ENCODE measurements around the gene MTMR8. TPM values are rescaled to one million over a fixed set of nuclear protein-coding genes. Genes with fewer than 3 reads are reported as not detected.

The MTMR8 gene
- total and polyA plus RNA-seq, 2 donors (not counting 3 experiments of a cell fraction or from before 2014, with no cell fraction given): 0.23 to 0.75 TPM

- Histone ChIP-seq H2AFZ (ENCODE audit: low read depth, low read length) (no peak overlapping the region), H3K27ac (ENCODE audit: insufficient read depth, low read depth, low read length) (no peak overlapping the region), H3K27me3 (ENCODE audit: control insufficient read depth in 2 of 2, insufficient read depth in 2 of 2, low read length in 2 of 2) (no peaks in the 10 kb centered on the region), H3K4me1 (ENCODE audit: control insufficient read depth, extremely low read depth, insufficient read depth, low read length) (no peaks in the 10 kb centered on the region), H3K9ac (replicated peaks; ENCODE audit: extremely low read depth, insufficient read depth, low read length) (no peak overlapping the region), H3K79me2 (ENCODE audit: control insufficient read depth, insufficient read depth, low read length) (no peaks in the 10 kb centered on the region), H3K4me3 (replicated peaks in 1 of 3; ENCODE audit: insufficient read depth in 1 of 3, low read depth in 1 of 3, low read length in 3 of 3) (no peak overlapping the region), H3K9me3 (replicated peaks; ENCODE audit: control insufficient read depth, insufficient read depth, low read length) (no peaks in the 10 kb centered on the region), H3K9me1 (replicated peaks; ENCODE audit: control insufficient read depth, extremely low read depth, insufficient read depth, low read length) (no peaks in the 10 kb centered on the region), H3K36me3 (ENCODE audit: control insufficient read depth in 2 of 2, extremely low read depth in 1 of 2, insufficient read depth in 2 of 2, low read length in 2 of 2) (no peaks in the 10 kb centered on the region), H4K20me1 (replicated peaks; ENCODE audit: control insufficient read depth, extremely low read depth, insufficient read depth, low read length) (no peaks in the 10 kb centered on the region), H3K4me2 (ENCODE audit: insufficient read depth, low read length) (no peak overlapping the region)
- BruUV-seq (replicated peaks): no TSS peak
- FAIRE-seq (no peak), DNase-seq (ENCODE audit: low read depth, low spot score) (no peak)
- ChIA-PET CTCF (no interaction called here), POLR2A (no interaction called here)
- intact Hi-C loops (cut with micrococcal nuclease): no loop called here
- dilution Hi-C loops (cut with MboI; ENCODE audit: extremely low pct_ligation_motif_present, low sequenced_read_pairs): no loop called here
- TF ChIP-seq MYC (IDR thresholded peaks at IDR 0.05; ENCODE audit: low read depth, low read length) (no peak), MAX (IDR thresholded peaks at IDR 0.05; ENCODE audit: insufficient read depth, insufficient read length) (no peak), CTCF (IDR thresholded peaks at IDR 0.05; ENCODE audit: extremely low read depth in 1 of 2, insufficient read depth in 1 of 2, low read depth in 1 of 2, low read length in 2 of 2) (no peak), GATA2 (IDR thresholded peaks at IDR 0.05; ENCODE audit: insufficient read depth, insufficient read length, low read depth, low read length) (no peak), FOS (IDR thresholded peaks at IDR 0.05; ENCODE audit: borderline replicate concordance, insufficient read depth, low read length) (no peak), JUN (IDR thresholded peaks at IDR 0.05; ENCODE audit: borderline replicate concordance, insufficient read depth, insufficient read length, low read depth) (no peak), POLR2A (IDR thresholded peaks at IDR 0.05; ENCODE audit: low read depth, low read length) (no peak), POLR2AphosphoS5 (IDR thresholded peaks at IDR 0.05; ENCODE audit: insufficient read depth, low read depth, low read length) (no peak), EZH2 (IDR thresholded peaks at IDR 0.05; ENCODE audit: borderline replicate concordance, low read depth, low read length, severe bottlenecking) (no peak)
Measured at GRCh38 chrX:64350047-64350446, 45.2 kb downstream of the MTMR8 start.

Data from endothelial cell of umbilical vein (primary cell).